Vagina (tissue), 2 donors: Measurements from ENCODE around the gene ABCA9. TPM values are rescaled to one million over a fixed set of nuclear protein-coding genes. Genes with fewer than 3 reads are reported as not detected.

Source experiments
- DNase-seq, 2 donors: peaks; one replicate each; pipeline ENCODE4 v3.0.0-alpha.2; 2017; ENCODE audit errors: extremely low spot score in 2 of 2
- H3K27ac ChIP-seq: fragments of 200-600 bp; sonication (generic); one replicate; pipeline ENCODE4 v1.5.1; 2019
- H3K27me3 ChIP-seq: fragments of 200-600 bp; sonication (generic); one replicate; pipeline ENCODE4 v1.5.1; 2019
- H3K36me3 ChIP-seq, 2 donors: fragments of 200-600 bp; sonication (generic); one replicate each; pipeline ENCODE4 v1.5.1; 2017 to 2019
- H3K4me1 ChIP-seq: fragments of 200-600 bp; sonication (generic); one replicate; pipeline ENCODE4 v1.5.1; 2019
- H3K4me3 ChIP-seq, 2 donors: fragments of 200-600 bp; sonication (generic); 1 replicate in 1 of 2; 2 replicates in 1 of 2; pipeline ENCODE4 v1.5.1; 2016 to 2019
- H3K9me3 ChIP-seq: fragments of 200-600 bp; sonication (generic); one replicate; pipeline ENCODE4 v1.5.1; 2019
- POLR2A ChIP-seq, 2 donors: fragments of 450-650 bp; IDR thresholded peaks; one replicate each; pipeline ENCODE4 v1.6.1; 2017; ENCODE audit warnings: antibody characterized with exemption in 2 of 2, mild to moderate bottlenecking in 2 of 2, moderate library complexity in 2 of 2
- POLR2AphosphoS5 ChIP-seq, 2 donors: sonication (generic); formaldehyde crosslinking; IDR thresholded peaks; one replicate each; pipeline ENCODE4 v1.9.0; 2017; ENCODE audit warnings: antibody characterized with exemption in 2 of 2, mild to moderate bottlenecking in 2 of 2, low read depth in 1 of 2; ENCODE audit not compliant: insufficient read depth in 1 of 2
- intact Hi-C: fragments of 100-400 bp; cut with DNase I; formaldehyde crosslinking; loops from one replicate; pipeline ENCODE4 v1.15.1; 2023
- total RNA-seq: library from RNA; depleted of rRNA; stranded (reverse); fragments of >200 nt; gene quantifications from one replicate; pipeline ENCODE4 v1.2.3, GENCODE V29; 2016
- TF ChIP-seq, protein P1 (sequence below), 3 experiments: fragments of 450-650 bp in 2 of 3; fragments of 200-600 bp in 1 of 3; sonication (generic) in 1 of 3; IDR thresholded peaks; one replicate each; pipeline ENCODE4 v1.5.1; 2017 to 2019; ENCODE audit warnings: antibody characterized with exemption in 3 of 3, mild to moderate bottlenecking in 2 of 3, moderate library complexity in 2 of 3

ABCA9 gene
- total RNA-seq, 1 donor from 2014 or later: 71.2 TPM

DNA sequence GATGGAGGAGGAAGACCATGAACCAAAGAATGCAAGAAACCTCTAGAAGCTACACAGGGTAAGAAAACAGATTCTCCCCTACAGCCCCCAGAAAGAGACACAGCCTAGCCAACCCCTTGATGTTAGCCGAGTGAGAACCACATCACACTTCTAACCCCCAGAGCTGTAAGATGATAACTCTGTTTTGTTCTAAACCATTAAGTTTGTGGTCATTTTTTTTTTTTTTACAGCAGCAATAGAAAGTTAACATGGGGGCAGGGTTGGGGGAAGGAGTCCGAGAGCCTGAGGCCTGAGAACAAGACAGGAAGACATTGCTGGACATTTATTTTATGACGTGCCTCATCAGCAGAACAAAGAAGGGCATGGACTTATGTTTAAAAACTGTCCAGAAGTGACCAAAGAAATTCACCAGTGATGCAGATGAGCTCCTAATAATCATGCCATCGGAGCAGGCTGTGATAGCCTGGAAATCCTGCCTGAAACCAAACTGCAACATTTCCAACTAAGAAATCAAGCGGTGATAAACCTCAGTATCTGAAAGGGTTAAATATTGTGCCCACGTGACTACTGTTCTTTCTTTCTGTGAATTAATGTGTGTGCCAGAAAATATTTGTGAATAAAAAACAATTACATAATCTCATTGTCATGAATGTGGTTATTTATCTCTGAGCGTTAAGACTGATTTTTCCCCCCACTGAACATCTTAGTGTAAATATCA lies 1.1 kb downstream of the ABCA9 start:
- intact Hi-C loops: no loop called here
- no peak overlapping the region for H3K4me3 ChIP-seq
- no peak for DNase-seq
- no peaks in the 10 kb centered on the region for H3K27me3 ChIP-seq
- TF ChIP-seq, protein P1, sequence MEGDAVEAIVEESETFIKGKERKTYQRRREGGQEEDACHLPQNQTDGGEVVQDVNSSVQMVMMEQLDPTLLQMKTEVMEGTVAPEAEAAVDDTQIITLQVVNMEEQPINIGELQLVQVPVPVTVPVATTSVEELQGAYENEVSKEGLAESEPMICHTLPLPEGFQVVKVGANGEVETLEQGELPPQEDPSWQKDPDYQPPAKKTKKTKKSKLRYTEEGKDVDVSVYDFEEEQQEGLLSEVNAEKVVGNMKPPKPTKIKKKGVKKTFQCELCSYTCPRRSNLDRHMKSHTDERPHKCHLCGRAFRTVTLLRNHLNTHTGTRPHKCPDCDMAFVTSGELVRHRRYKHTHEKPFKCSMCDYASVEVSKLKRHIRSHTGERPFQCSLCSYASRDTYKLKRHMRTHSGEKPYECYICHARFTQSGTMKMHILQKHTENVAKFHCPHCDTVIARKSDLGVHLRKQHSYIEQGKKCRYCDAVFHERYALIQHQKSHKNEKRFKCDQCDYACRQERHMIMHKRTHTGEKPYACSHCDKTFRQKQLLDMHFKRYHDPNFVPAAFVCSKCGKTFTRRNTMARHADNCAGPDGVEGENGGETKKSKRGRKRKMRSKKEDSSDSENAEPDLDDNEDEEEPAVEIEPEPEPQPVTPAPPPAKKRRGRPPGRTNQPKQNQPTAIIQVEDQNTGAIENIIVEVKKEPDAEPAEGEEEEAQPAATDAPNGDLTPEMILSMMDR (IDR thresholded peaks at IDR 0.05): no peak
- no peak for TF ChIP-seq POLR2AphosphoS5 (IDR thresholded peaks at IDR 0.05; ENCODE audit: insufficient read depth in 1 of 2, low read depth in 1 of 2)
- no peak for TF ChIP-seq POLR2A (IDR thresholded peaks at IDR 0.05)
- no peaks in the 10 kb centered on the region for H3K36me3 ChIP-seq
- peak overlapping the region; percentile 77 for H3K27ac ChIP-seq
- no peaks in the 10 kb centered on the region for H3K9me3 ChIP-seq
- peaks cover 9% of the 10 kb centered on the region for H3K4me1 ChIP-seq

DNA sequence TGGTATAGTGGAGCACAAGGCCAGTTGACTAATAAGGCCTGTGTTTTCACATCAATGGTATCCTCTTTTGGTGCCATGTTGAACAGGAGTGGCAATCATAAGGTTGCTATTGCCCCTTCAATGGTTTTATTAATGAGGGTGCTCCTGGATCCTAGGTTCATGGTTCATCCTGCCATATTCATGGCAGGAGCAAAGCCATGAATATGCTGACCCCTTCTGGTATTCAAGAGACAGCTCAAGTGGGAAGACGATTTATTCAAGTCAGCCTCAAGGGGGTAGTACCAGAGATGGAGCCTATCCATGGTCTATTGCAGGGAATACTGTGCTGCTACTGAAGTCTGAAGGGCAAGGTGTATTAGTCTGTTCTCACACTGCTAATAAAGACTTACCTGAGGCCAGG lies 2.6 kb downstream of the ABCA9 start:
- Histone ChIP-seq H3K27me3 (no peaks in the 10 kb centered on the region), H3K27ac (no peak overlapping the region), H3K4me1 (peaks cover 9% of the 10 kb centered on the region), H3K36me3 (no peaks in the 10 kb centered on the region), H3K4me3 (no peak overlapping the region), H3K9me3 (no peaks in the 10 kb centered on the region)
- intact Hi-C loops: no loop called here
- DNase-seq: no peak
- TF ChIP-seq POLR2A (IDR thresholded peaks at IDR 0.05) (no peak), POLR2AphosphoS5 (IDR thresholded peaks at IDR 0.05; ENCODE audit: insufficient read depth in 1 of 2, low read depth in 1 of 2) (no peak)
- TF ChIP-seq, protein P1 (IDR thresholded peaks at IDR 0.05): no peak

DNA sequence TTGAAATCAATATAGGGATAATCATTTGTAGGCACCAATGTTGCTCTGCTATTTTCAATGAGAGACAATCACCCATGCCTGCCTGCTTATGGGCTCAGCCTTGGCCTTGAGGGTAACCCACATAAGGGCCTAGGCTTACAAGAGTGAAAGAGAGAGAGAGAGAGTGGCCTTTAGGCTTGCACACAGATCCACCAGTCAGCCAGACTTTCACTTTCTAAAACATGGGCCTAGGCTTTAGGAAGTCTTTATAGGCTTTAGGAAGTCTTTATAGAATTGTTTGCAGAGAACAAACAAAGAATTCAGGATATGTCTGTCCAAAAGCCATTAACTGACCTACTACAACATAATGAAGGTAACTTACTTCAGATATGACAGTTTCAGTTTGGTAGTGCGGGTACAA lies 3.4 kb downstream of the ABCA9 start:
- Histone ChIP-seq H3K27me3 (no peaks in the 10 kb centered on the region), H3K9me3 (no peaks in the 10 kb centered on the region), H3K4me1 (peaks cover 9% of the 10 kb centered on the region), H3K4me3 (no peak overlapping the region), H3K27ac (no peak overlapping the region), H3K36me3 (no peaks in the 10 kb centered on the region)
- intact Hi-C loops: no loop called here
- no peak for DNase-seq
- TF ChIP-seq, protein P1 (IDR thresholded peaks at IDR 0.05): no peak

DNA sequence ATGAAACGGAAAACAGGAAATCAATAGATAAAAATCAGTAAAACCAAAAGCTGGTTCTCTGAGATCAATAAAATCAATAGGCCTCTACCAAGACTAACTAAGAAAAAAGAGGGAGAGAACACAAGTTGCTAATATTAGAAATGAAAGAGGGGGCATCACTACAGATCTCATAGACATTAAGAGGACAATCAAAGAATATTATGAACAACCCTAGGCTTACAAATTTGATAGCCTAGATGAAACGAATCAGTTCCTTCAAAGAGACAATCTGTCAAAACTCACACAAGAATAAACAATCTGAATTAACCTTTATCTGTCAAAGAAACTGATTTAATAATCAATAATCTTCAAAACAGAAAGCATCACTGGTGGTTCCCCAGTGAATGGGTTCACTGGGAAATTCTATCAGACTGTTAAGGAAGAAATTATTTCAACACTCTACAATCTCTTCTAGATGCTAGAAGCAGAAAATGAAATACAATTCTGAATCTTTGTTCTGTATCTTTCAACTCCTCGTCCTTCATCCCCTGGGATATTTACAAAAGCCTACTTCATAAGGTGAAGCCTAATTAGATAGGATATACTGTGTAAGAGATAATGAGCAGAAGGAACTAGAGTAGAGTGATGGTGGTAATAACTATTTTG lies 4.4 kb downstream of the ABCA9 start:
- intact Hi-C loops: no loop called here
- no peaks in the 10 kb centered on the region for H3K36me3 ChIP-seq

More for the DNA sequence above, 4.4 kb downstream of the ABCA9 start:
- no peak for DNase-seq
- TF ChIP-seq POLR2A (IDR thresholded peaks at IDR 0.05) (no peak), POLR2AphosphoS5 (IDR thresholded peaks at IDR 0.05; ENCODE audit: insufficient read depth in 1 of 2, low read depth in 1 of 2) (no peak)
- TF ChIP-seq, protein P1 (IDR thresholded peaks at IDR 0.05): no peak
- Histone ChIP-seq H3K27me3 (no peaks in the 10 kb centered on the region), H3K4me3 (no peak overlapping the region), H3K27ac (no peak overlapping the region), H3K4me1 (peaks cover 8% of the 10 kb centered on the region), H3K9me3 (no peaks in the 10 kb centered on the region)
